Adrenal gland (tissue), 12 donors: Measurements from ENCODE around the gene EIF5B. TPM values are rescaled to one million over a fixed set of nuclear protein-coding genes. Genes with fewer than 3 reads are reported as not detected.

Source experiments
- DNase-seq, 7 donors: peaks; one replicate each; pipeline ENCODE4 v3.0.0-alpha.2; 2019 to 2020
- H3K27ac ChIP-seq, 5 donors: fragments of 200-600 bp; sonication (generic) in 4 of 5; 1 replicate in 3 of 5; 2 replicates in 2 of 5; pipeline versions ENCODE4 v1.5.1 to v1.8.0; 2016 to 2020; ENCODE audit warnings: mild to moderate bottlenecking in 1 of 5
- H3K27me3 ChIP-seq: fragments of 200-600 bp; 2 replicates; pipeline ENCODE4 v1.8.0; 2021
- H3K36me3 ChIP-seq, 2 donors: fragments of 200-600 bp; replicated peaks in 1 of 2; 1 replicate in 1 of 2; 2 replicates in 1 of 2; pipeline versions ENCODE4 v1.5.1 to v1.8.0; 2018 to 2022
- H3K4me1 ChIP-seq, 2 donors: fragments of 200-600 bp; replicated peaks in 1 of 2; 1 replicate in 1 of 2; 2 replicates in 1 of 2; pipeline versions ENCODE4 v1.5.1 to v1.8.0; 2018 to 2021
- H3K4me3 ChIP-seq, 4 donors: fragments of 200-600 bp; sonication (generic) in 3 of 4; one replicate each; pipeline ENCODE4 v1.5.1; 2016 to 2018
- H3K9me3 ChIP-seq, 3 donors: fragments of 200-600 bp; sonication (generic) in 1 of 3; replicated peaks in 1 of 3; 1 replicate in 2 of 3; 2 replicates in 1 of 3; pipeline versions ENCODE4 v1.5.1 to v1.8.0; 2016 to 2021
- CTCF ChIP-seq, 6 experiments: fragments of 450-650 bp in 4 of 6; fragments of 200-600 bp in 2 of 6; sonication (generic) in 1 of 6; IDR thresholded peaks; 1 replicate in 5 of 6; 2 replicates in 1 of 6; pipeline versions ENCODE4 v1.5.1 to v1.8.0; 2016 to 2021; ENCODE audit warnings: antibody characterized with exemption in 6 of 6, mild to moderate bottlenecking in 2 of 6, moderate library complexity in 1 of 6
- POLR2A ChIP-seq, 2 donors: fragments of 450-650 bp; IDR thresholded peaks; one replicate each; pipeline ENCODE4 v1.6.1; 2017; ENCODE audit warnings: antibody characterized with exemption in 2 of 2, mild to moderate bottlenecking in 2 of 2, moderate library complexity in 1 of 2
- WGBS, 4 donors: extraction: QIAGEN DNeasy Blood & Tissue Kit in 2 of 4; methylation state at CpG; one replicate each; pipeline versions ENCODE4 v1.1.5 to v1.1.7; 2013 to 2017; 5-methylcytosine and 5-hydroxymethylcytosine counted together
- intact Hi-C, 2 donors: fragments of 100-400 bp; cut with DNase I; formaldehyde crosslinking; loops; one replicate each; pipeline versions ENCODE4 v1.14.1 to v1.15.0; 2022 to 2023
- polyA plus RNA-seq, 3 donors: library from polyadenylated mRNA; stranded (reverse); fragments of 200-250 nt in 2 of 3; fragments of 350-450 nt in 1 of 3; fragmentation: Illumina TruSeq in 1 of 3; extraction: RNeasy Lipid Tissue Mini Kit (QIAGEN cat#74804) in 1 of 3; gene quantifications; one replicate each; pipeline ENCODE4 v1.2.3, GENCODE V29; 2013 to 2014
- total RNA-seq, 9 donors: library from RNA; depleted of rRNA in 4 of 9; stranded (reverse); fragments of >200 nt in 4 of 9; fragments of 120-200 nt in 1 of 9; fragmentation: NEBNext Ultra II Directional in 1 of 9; extraction: Animal tissue kit (Norgen Biotek cat#: 25700) in 1 of 9; gene quantifications; one replicate each; pipeline versions ENCODE4 v1.1.0 to v1.2.4, GENCODE V29; 2013 to 2023
- donor health status: healthy with polysubstance abuse.
- donor health status: Bipolar disorder and iron deficiency.
- donor health status: DM: yes; HTN: yes; CAD: no.
- donor health status: DM: no; HTN: no; CAD: no.
- donor health status: DM: no; HTN: no; CAD: no.
- donor health status: DM: yes; HTN: yes; CAD: no.

EIF5B gene
- total and polyA plus RNA-seq, 12 donors, result 11.1 to 71.3 (median 27.4) TPM

- H3K36me3 ChIP-seq, result peaks cover 0 to 12% of the 10 kb centered on the region in 2 donors
- no peaks in the 10 kb centered on the region for H3K9me3 ChIP-seq
- H3K4me3 ChIP-seq, result no peak overlapping the region
- no peak for DNase-seq
- no peak overlapping the region for H3K27ac ChIP-seq
- H3K27me3 ChIP-seq, result no peaks in the 10 kb centered on the region
- TF ChIP-seq CTCF (IDR thresholded peaks at IDR 0.05), result no peak
- no peak for TF ChIP-seq POLR2A (IDR thresholded peaks at IDR 0.05)
- 93 to 98% (median 96%) methylated on average over 2 of the region's 2 CpGs for WGBS, 4 donors
- intact Hi-C loops, result no loop called here
- peaks cover 0 to 6% of the 10 kb centered on the region in 2 donors for H3K4me1 ChIP-seq
Measured at GRCh38 chr2:99386011-99386410, 48.8 kb downstream of the EIF5B start.

- H3K27ac ChIP-seq, result no peak overlapping the region
- no peaks in the 10 kb centered on the region for H3K27me3 ChIP-seq
- 84 to 91% (median 86%) methylated on average over 2 of the region's 2 CpGs for WGBS, 4 donors
- TF ChIP-seq CTCF (IDR thresholded peaks at IDR 0.05), result no peak
- TF ChIP-seq POLR2A (IDR thresholded peaks at IDR 0.05), result no peak
- H3K36me3 ChIP-seq, result peaks cover 0 to 23% of the 10 kb centered on the region in 2 donors
- H3K4me3 ChIP-seq, result no peak overlapping the region
- DNase-seq, result no peak
- H3K4me1 ChIP-seq, result peaks cover 0 to 6% of the 10 kb centered on the region in 2 donors
- intact Hi-C loops, result no loop called here
- H3K9me3 ChIP-seq, result no peaks in the 10 kb centered on the region
Measured at GRCh38 chr2:99388892-99389291, 51.7 kb downstream of the EIF5B start.

- TF ChIP-seq CTCF (IDR thresholded peaks at IDR 0.05), result no peak
- TF ChIP-seq POLR2A (IDR thresholded peaks at IDR 0.05), result no peak
- Histone ChIP-seq H3K36me3 (peaks cover 0 to 28% of the 10 kb centered on the region in 2 donors), H3K27ac (no peak overlapping the region), H3K27me3 (no peaks in the 10 kb centered on the region), H3K4me1 (peaks cover 0 to 6% of the 10 kb centered on the region in 2 donors), H3K4me3 (no peak overlapping the region), H3K9me3 (no peaks in the 10 kb centered on the region)
- WGBS, 4 donors, result 48 to 73% (median 65%) methylated on average over 2 of the region's 2 CpGs
- no peak for DNase-seq
- intact Hi-C loops, result no loop called here
Measured at GRCh38 chr2:99389371-99389770, 52.2 kb downstream of the EIF5B start.

GRCh38 chr2:99389946-99390345 lies 52.8 kb downstream of the EIF5B start:
- no peaks in the 10 kb centered on the region for H3K27me3 ChIP-seq
- H3K4me3 ChIP-seq, result no peak overlapping the region
- 90 to 93% (median 91%) methylated on average over 3 of the region's 3 CpGs for WGBS, 4 donors
- intact Hi-C loops, result no loop called here
- peaks cover 0 to 33% of the 10 kb centered on the region in 2 donors for H3K36me3 ChIP-seq
- no peak for TF ChIP-seq CTCF (IDR thresholded peaks at IDR 0.05)
- TF ChIP-seq POLR2A (IDR thresholded peaks at IDR 0.05), result no peak
- H3K4me1 ChIP-seq, result peaks cover 0 to 6% of the 10 kb centered on the region in 2 donors
- no peaks in the 10 kb centered on the region for H3K9me3 ChIP-seq
- H3K27ac ChIP-seq, result no peak overlapping the region
- no peak for DNase-seq
